GM12892 (cell line): ENCODE data around the gene STARD7.

Source experiments
- POLR2A ChIP-seq: IDR thresholded peaks from 2 replicates; pipeline ENCODE4 v1.6.1; 2011; ENCODE audit warnings: low read depth, low read length, control low read depth
- TAF1 ChIP-seq: IDR thresholded peaks from 2 replicates; pipeline ENCODE4 v1.6.1; 2011; ENCODE audit warnings: low read depth, mild to moderate bottlenecking, control low read depth, low read length, borderline replicate concordance

DNA sequence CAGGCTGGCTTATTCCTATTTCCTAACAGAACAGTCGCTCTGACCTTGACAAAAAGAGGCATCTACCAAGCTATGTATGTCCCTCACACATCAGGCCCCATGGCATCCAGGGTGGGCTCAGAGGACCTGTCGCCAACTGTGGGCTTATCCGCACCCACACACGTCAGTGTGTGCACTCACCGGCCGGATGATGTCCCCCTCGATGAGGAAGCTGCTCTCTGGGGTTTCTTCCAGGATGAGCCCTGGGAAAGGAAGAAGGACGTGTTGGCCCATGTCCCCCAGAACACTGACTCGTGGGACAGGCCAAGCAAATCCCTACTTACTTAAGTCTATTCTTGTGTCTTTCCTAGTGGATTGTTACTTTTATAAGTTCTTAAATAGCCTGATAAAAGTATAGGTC, 73.5 kb downstream of the STARD7 start:
- no peak for TF ChIP-seq POLR2A
- TF ChIP-seq TAF1, result no peak
